GM19372 (cell line): ENCODE results near the gene JAG2.

Experiments
- ATAC-seq: cut with Tn5 transposase; IDR thresholded peaks from one replicate; pipeline ENCODE4 v1.9.1; 2021; ENCODE audit warnings: mild to moderate bottlenecking, low read depth, moderate library complexity; ENCODE audit not compliant: unreplicated experiment

Gene JAG2

DNA sequence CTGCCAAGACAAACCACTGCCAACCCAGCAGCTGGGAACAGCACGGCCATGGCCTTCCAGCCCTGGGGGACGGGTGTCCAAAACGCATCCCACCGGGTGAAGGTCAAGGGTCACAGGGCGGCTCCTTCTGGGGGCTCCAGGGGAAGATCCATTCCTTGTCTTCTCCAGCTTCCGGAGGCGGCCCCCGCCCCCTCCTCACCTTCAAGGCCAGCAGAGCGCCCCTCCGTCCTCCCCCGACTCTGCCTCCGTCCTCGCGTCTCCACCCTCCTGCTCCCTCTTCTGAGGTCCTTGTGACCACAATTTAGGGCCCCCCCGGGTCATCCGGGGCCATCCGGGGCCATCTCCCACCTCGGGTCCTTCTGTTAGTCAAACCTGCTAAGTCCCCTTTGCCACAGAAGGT is 16.4 kb upstream of the JAG2 start:
- no peak for ATAC-seq

DNA sequence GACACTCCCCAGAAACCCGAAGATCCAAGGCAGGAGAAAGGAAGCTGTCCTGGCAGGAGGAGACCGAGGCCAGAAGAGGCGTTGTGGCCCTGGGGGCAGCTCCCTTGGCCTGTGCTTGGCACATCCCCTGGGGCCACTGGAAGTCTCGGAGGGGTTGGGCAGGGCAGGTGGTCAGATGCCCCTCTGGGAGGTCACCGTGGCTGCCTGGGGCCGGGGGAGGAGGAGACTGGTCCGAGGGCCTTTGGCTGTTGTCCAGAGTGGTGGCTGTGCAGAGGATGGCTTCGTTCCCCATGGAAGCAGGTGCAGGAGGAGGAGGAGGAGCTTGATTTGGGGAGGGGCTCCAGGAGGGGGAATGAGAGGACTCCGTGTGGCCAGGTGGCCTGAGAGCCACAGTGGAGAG is 15.9 kb upstream of the JAG2 start:
- ATAC-seq = no peak

DNA sequence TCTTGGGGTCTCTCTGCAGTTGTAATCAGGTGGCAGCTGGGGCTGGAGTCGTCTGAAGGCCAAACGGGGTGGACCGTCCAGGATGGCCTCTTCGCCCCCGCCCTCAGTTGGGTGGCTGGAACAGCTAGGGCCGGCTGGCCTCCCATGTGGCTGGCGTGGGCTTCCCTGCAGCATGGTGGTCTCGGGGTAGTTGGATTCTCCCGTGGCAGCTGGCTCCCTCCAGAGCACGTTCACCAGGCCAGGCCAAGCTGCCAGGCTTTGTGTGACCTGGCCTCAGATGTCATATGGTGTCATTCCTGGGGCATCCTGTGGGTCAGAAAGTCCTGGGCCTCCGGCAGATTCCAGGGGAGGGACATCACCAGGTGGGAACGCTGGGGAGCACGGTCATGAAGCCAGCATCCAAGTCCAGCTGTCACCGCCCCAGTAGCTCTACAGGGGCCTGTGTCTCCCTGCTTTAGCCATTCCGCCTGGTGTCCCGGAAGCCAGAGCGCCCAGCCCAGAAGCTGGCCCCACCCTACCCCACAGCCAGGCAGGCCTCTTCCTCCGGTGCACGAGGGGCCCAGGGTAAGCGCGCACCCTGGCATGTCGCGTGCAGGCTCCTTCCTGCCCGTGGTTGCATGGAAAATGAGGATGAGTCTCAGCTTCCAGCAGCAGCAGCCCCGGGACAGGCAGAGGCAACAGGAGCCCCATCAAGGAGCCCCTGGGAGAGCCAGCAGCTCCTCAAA is 13.9 kb upstream of the JAG2 start:
- no peak for ATAC-seq

DNA sequence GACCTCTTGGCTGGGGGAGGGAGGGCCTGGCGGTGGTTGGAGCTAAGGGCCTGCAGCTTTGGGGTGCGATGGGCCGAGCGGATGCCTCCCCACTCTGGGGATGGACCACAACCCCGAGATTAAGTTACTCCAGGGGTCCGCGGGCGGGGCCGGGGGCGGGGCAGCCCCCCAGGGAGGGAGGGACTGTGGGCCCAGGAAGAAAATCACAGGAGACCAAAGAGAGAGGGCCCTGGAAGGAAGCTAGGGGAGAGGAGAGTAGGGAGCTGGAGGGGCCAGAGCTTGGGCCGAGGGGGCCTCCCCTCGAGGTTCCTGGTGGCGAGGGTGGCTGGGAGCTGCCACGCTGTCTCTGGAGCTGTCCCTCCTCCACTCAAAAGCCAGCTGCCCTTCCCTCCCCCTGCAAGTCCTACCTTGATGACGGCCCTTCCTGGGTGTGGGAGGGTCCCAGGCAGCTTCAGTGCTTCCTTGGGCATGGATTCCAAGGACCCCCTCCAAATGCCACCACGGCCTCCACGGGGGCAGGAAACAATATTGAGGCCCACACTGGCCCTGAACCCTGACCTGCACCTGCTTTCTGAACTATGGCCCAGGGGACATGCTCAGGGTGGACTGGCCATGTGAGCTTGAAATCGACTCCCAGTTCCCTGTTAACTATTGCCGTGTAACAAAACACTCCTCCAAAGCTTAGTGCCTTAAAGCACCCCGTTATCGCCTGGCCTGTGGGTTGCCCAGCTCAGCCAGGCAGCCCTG is 13.1 kb upstream of the JAG2 start:
- no peak for ATAC-seq

DNA sequence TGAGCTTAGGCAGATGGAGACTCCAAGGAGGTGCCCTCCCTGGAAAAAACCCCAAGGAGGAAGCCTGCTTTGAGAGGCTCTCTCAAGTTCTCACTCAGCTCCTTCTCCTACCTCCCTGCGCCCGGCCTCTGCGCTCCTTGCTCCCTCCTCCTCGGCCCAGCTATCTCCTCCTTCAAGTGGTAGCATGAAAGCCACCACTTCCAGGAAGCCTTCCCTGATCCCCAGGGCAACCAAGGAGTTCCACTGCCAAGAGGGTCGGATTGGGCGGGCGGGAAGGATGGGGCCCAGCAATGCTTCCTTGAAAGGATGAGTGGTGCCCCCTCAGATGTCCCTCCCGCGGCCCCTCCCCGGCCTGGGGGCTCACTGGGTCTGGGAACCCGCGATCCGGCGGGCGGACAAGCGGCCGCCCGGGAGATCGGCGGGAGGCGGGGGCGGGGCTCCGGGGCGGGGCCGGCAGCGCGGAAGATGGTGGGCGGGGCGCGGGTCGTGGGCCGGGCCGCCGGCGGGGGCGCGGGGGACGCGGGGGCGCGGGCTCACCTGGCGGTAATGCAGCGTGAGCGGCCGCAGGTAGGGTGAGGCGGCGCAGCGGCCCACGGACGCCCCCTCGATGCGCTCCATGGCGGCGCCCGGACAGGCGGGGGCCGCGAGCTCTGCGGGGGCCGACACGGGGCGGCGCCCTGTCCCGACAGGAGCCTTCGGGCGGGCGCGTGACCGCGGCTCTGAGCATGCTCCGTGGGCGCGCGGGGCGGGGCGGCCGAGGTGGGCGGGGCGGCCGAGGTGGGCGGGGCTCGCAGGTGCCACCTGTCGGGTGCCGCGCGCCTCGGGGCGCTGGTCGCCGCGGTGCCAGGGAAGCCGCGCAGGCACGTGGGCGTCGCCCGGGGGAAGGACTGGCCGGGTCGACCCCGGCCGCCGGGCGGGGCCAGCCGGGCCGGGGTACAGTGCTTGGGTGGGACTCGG is 12.3 kb upstream of the JAG2 start, which contains the start of gene NUDT14:
Gene NUDT14, minus strand, starts transcription at position 721 of the 957 bp plus-strand sequence. Its CDS starts 103 bp downstream, at position 618.
- peak; percentile 57 for ATAC-seq

DNA sequence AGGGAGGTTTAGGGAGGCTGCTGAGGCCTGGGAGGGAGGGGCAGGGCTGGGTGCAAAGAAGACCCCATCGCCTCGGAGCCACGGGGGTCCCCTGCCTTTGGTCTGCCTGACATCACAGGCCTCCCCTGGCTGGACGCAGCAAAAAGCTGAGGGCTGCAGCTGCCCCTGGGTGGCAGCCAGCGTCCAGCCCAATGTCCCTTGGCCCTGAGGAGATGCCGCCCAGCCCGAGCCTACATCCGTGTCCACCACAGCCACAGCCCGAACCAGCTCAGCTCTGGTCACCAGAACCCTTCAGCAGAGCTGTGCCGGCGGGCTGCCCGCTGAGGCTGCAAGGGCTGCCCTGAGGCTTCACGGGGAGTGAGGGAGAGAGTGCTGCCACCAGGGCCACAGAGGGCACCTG is 10.6 kb upstream of the JAG2 start:
- no peak for ATAC-seq

DNA sequence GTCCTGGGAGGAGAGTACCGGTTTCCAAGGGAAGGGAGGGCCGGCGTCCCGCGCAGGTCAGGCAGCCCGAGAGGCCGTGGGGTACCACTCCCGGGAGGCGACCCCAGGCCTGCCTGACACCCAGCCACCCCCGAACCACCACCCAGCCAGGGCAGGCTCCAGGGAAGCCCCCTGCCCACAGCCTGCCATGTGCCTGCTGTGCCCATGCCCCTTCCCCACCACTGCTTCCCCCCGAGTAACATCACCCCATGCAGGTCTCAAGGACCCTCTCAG is 10.2 kb upstream of the JAG2 start:
- no peak for ATAC-seq

DNA sequence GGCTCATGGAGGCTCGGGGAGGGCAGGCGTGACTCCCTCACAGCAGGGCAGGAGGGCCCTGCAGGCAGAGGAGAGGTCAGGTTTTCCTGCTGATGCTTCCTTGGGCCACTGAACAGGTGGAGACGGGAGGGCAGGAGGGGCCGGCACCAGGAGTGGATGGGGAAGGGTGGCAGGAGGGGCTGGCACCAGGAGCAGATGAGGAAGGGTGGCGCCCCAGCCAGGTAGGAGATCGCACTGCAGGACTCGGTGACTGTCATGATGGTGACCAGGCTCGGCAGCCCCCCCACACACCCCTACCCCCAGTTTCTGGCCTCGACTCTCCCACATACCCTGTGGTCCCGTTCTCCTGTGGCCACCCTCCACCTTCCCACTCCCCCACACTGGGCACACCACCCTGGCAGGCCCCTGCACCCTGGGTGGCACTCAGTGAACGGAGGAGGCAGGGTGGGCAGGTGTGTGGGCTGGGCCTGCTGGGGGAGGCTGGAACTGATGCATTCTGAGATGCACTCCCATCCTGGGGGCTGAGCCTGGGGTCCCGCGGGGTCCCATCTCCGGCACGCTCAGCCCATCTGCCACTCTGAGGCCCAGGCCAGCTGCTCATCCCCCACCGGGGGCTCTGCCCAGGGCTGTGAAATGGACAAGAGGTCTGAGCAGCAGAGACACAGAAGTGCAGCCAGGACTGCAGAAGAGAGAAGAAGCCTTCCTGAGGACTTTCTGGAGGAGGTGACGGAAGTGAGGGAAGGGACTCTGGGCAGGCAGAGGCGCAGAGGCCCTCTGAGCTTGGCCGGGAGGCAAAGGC is 9.7 kb upstream of the JAG2 start:
- no peak for ATAC-seq

DNA sequence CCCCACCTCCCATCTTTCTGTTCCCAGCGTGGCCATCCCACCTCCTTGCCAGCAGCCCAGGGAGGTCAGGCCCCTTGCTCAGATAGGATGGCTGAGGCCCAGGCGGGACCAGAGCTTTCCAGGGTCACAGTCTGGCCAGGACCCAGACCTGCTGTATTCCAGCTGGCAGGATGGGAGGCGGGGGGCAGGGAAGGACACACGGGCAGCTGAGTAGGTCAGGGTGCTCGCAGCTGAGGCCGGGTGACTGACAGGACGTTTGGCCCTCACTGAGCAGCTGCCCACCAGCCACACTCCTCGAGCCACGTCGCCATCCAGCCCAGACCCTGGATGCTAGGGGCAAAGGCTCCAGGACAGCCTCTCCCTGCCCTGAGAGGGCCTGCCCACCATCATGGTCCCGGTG is 8.5 kb upstream of the JAG2 start:
- no peak for ATAC-seq

DNA sequence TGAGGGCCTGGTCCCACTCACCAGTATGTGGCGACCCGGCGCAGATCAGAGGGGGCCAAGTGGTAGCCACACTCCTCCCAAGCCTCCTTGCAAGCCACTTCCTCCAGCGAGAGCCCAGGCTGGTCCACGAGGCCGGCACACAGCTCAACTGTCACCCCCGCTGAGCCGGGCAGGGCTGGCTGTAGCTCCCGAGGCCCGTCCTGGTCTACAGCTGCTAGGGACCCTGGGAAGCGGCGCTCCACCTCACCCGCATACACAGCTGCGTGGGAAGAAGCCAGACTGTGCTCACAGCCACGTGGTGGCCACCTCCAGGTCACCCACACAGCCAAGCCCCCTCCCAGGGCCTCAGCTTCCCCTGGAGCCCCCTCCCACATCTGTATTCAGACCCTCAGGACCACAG is 7.9 kb upstream of the JAG2 start:
- no peak for ATAC-seq

DNA sequence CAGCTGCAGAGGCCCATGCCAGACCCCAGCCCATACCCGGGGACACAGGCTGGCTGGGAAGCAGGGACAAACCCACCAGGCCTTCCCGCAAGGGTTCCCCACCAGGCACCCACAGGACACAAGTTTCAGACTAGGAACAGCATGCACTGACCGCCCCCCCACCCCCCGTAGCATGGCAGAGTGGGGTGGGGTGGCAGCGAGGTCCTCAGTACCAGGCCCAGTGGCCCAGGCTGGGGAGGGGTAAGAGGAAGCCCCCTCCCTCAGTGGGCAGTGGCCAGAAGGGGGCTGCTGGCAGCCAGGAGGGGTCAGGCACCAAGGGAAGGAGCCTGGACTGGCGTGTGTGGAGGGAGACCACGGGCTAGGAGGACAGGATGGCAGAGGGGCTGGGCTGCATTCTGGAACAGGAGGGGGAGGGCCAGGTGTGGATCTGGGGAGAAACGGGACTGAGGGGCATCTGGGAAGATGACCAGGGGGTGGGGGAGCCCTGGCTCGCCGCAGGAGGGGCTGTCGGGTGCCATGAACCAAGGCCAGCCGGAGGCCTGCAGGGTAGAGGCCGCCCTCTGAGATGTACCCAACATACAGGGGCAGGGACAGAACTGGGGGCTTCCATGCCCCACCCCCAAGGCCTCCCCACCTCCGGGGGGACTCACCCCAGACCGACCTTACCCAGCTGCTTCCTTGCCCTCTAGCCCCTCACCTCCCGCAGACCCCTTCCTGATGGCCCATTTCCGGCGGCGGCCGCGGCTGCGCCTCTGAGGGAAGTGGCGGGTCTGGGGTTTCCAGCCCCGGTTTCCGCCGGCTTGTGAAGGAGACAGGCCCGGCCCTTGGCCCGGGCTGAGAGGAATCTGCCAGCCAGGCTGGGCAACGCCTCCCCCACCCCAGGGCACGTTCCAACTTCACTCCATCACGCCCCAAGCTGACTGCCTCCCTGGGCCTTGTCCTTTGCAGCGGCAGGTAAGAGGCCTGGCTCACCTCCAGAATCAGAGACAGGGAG is 5.6 kb upstream of the JAG2 start:
- ATAC-seq = no peak

DNA sequence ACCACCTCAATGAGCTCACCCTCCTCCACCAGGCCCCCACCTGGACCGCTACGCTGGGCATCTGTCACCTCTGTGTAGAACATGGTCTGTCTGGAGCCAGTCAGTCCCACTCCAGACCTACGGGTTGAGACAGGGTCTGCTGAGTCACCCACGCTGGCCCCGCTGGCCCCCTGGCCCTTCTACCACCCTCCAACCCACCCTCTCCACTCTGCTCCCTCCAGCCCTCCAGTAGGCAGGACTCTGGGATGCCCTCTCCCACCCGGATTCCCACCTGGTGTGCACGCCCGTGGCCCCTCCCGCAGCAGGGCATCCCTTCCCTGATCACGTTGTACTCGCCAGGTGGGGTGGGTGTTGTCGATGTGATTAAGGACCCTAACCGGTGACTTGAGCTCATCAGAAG is 4.6 kb upstream of the JAG2 start:
- no peak for ATAC-seq

DNA sequence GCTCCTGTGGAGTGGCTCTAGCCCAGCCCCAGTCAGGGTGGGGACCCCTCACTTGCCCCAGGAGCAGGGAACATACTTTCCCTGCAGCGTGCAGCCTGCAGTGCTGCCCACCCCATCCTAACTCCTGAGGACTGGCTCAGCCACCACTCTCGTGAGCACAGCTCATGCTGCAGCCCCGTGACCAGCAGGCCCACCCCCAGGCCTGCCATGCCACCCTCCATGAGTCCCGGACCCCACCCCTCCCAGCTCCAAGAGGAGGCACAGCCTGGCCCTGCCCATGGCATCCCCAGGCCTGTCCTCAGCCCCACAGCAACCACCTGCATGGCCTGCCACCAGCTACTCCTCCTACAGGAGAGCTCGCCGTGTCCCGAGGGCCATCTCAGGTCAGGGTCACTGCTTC is 3.9 kb upstream of the JAG2 start:
- no peak for ATAC-seq

DNA sequence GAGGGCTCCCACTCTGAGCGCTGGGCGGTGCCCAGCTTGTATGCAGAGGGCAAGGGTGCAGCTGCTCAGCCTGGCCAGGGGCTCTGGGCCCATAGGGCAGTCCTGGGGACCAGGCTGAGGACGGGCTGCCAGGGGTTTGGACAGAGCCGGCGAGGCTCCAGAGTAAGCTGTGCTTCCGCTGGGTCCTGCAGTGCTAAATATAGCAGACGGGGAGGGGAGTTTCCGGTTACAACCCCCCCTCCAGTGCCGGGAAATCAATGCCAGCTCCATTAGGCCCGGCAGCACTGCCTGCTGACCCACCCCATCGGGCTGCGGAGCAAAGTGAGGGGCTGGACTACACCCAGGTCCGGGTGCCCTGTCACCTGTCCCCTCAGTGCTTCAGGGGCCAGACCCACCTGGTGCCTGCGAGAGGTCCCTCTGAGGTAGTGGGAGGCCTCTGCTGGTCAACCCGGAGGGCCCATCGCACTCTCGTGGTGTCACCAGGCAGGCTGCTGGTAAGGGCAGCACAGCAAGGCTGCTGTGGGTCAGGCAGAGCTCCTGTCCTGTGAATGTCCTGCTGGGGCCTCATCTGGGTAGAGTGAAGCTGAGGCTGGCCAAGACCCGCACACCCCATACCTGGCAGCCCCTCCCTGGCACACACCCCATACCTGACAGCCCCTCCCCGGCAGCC is 2.6 kb upstream of the JAG2 start:
- no peak for ATAC-seq

DNA sequence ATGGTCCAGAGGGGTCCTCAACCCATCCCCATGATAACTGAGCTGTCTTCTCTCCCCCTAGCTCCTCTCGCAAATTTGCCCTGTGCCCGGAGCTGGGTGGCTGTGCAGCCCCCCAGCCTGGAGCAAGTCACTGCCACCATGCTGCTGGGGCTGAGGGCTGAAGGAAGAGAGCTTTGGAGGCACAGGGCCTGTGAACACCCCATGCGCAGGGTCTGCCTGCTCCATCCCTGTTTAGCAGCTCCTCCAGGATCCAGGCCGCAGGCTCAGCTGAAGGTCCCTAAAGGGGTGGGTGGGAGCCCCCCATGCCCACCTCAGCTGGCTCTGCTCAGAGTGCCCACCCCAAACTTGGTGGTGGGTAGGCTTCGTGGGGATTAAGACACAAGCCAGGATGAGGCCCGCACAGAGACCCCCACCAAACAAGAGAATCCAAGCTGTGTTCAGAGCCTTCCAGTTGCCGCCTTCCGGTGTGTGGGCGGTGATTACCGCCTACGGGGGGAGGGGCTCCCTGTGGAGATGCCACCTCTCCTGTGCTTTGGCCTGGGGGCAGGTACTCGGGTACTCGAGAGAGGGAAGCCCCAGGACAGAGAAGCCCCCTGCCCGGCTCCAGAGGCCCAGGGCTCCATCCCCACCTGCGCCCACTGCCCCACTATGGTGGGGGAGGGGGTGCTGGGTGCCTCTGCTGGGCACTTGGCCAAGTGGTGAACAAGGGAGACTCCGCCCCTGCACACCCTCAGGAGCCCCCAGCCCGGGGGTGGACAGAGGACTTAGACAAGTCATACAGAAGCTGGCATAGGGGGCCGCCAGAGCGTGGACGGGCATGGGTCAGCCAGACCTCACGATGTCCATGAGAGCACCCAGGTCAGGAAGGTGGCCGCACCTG is 1.4 kb upstream of the JAG2 start:
- no peak for ATAC-seq

DNA sequence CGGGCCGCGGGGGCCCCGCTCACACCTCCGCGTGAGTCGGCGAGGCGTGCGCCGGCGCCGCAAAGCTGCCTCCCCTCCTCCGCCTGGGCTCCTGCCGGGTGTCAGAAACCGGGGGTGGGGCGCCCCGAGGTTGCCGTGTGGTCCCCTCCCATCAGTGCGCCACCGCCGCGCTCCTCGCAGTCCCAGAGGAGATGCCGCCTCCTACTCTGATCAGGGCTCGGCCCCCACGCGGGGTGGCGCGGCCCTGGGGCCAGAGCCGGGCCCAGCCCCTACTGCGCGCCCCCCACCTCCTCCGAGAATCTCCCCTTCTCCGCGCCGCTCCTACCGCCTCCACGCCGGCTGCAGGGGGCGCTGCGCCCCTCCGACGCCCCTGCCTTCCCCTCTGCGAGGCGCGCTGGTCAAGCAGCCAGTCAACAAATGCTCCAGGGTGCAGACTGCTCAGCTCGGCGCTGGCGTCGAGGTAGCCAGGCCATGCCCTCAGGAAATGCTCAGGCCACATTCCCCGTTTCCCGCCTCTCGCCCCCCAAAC is 467 bp upstream of the JAG2 start:
- ATAC-seq = no peak

DNA sequence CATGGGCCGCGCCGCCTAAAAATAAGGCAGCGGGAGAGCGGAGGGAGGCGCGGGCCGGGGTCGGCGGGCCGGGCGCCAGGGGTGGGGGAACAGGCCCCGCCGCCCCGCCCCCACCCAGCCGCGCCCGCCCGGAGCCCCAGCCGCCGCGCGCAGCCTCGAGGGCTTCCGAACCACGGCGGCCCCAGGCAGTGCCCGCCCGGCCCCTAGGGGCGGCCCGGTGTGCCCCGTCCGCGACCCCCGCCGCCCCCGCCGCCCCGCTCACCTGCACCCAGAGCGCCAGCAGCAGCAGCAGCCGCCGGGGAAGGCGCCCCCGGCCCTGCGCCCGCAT is 519 bp downstream of the JAG2 start:
- ATAC-seq = no peak
